Measurements from ENCODE around the gene KCNMB2. TPM values are rescaled to one million over a fixed set of nuclear protein-coding genes. Genes with fewer than 3 reads are reported as not detected.

KCNMB2 gene
- total and polyA plus RNA-seq, 2 experiments from 2014 or later, result not detected

DNA sequence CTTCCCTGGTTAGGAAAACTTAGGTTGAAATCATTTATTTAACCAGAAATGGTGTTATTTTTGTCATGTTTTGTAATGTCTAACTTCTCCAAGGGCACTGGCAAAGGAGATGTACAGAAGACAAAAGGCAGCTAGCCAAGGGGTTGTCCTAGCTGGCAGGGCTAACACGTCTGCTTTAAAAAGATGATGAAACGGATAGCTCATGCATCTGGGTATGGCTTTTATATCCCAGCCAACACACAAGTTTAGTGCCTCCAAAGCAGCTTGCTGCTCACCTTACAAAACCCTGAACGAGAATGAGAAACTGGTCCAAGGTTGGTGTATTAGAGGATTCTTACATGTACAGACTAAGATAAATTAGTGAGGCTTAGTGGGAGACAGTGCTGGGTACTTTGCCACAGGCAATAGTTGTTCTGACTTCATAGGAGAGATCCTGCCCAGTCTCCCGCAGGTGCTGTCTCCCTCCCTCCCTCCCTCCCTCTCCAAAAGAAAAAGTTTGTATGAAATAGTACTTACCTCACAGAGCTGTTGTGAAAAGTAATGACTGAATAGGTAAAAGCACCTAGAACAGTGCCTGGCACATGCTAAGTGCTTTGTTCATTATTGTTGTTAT is 47.8 kb downstream of the KCNMB2 start:
- no peaks in the 10 kb centered on the region for H3K79me2 ChIP-seq (ENCODE audit: insufficient read depth)
- no peaks in the 10 kb centered on the region for H4K20me1 ChIP-seq (ENCODE audit: insufficient read depth)
- TF ChIP-seq EZH2phosphoT487 (IDR thresholded peaks at IDR 0.05; ENCODE audit: insufficient read depth, low read depth), result no peak
- TF ChIP-seq EZH2 (IDR thresholded peaks at IDR 0.05; ENCODE audit: insufficient read depth, poor library complexity, severe bottlenecking), result no peak
- H3K27me3 ChIP-seq (replicated peaks; ENCODE audit: insufficient read depth), result no peaks in the 10 kb centered on the region
- no peaks in the 10 kb centered on the region for H3K9me3 ChIP-seq (ENCODE audit: low read depth)
- no peak overlapping the region for H3K4me3 ChIP-seq
- no peak overlapping the region for H3K27ac ChIP-seq
- in situ Hi-C loops (cut with MboI), result no loop called here
- WGBS, 2 experiments (ENCODE audit: low coverage in 1 of 2, low lambda C conversion rate in 2 of 2, missing lambda C conversion rate in 2 of 2), result 1 to 3% methylated on average over 4 of the region's 4 CpGs
- no peak overlapping the region for H3K4me2 ChIP-seq (ENCODE audit: unreplicated experiment)
- H3K4me1 ChIP-seq (ENCODE audit: insufficient read depth), result no peaks in the 10 kb centered on the region
- no peak overlapping the region for H2AFZ ChIP-seq
- H3F3A ChIP-seq (ENCODE audit: insufficient read depth), result no peaks in the 10 kb centered on the region
- H3K36me3 ChIP-seq (ENCODE audit: low read depth), result no peaks in the 10 kb centered on the region
- H3K9me2 ChIP-seq (ENCODE audit: insufficient read depth), result no peaks in the 10 kb centered on the region
- DNase-seq, result no peak
- H3K9ac ChIP-seq, result no peak overlapping the region

DNA sequence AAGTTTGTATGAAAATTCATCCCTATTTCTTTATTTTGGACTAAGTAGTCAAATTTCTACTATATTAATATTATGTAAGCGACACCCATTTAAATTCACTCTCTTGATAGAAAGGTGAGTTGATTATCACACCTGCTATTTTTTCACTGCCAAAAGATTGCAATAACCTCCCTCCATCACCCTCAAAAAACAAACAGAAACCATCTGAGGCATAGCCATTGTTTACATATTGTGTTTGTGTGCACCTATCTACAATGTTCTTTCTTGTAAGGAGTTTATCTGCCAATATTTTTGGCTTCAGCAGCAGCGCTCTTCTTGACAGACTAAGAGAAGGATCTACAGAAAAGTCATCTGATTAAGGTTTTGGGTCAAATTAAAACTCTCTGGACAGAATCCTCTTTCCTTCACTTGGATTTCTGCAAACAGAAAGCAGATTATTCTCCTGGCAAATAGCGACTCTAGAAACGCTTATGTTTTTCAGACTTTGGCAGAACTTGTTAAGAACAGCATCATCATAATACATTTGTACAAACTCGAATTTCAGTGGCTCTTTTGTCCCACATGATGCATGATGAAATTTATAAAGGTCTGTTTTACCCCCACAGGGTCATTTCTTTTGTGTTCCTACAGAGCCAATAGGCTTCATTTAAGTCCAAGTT is 48.6 kb downstream of the KCNMB2 start:
- DNase-seq, result no peak
- Histone ChIP-seq H3K4me1 (ENCODE audit: insufficient read depth) (no peaks in the 10 kb centered on the region), H3K27me3 (replicated peaks; ENCODE audit: insufficient read depth) (no peaks in the 10 kb centered on the region), H3K27ac (no peak overlapping the region), H3K9me3 (ENCODE audit: low read depth) (no peaks in the 10 kb centered on the region), H3F3A (ENCODE audit: insufficient read depth) (no peaks in the 10 kb centered on the region), H2AFZ (no peak overlapping the region), H3K4me2 (ENCODE audit: unreplicated experiment) (no peak overlapping the region), H3K36me3 (ENCODE audit: low read depth) (no peaks in the 10 kb centered on the region), H3K4me3 (no peak overlapping the region), H4K20me1 (ENCODE audit: insufficient read depth) (no peaks in the 10 kb centered on the region), H3K79me2 (ENCODE audit: insufficient read depth) (no peaks in the 10 kb centered on the region), H3K9me2 (ENCODE audit: insufficient read depth) (no peaks in the 10 kb centered on the region), H3K9ac (no peak overlapping the region)
- TF ChIP-seq EZH2phosphoT487 (IDR thresholded peaks at IDR 0.05; ENCODE audit: insufficient read depth, low read depth) (no peak), EZH2 (IDR thresholded peaks at IDR 0.05; ENCODE audit: insufficient read depth, poor library complexity, severe bottlenecking) (no peak)
- in situ Hi-C loops (cut with MboI), result no loop called here
- WGBS, 2 experiments (ENCODE audit: low coverage in 1 of 2, low lambda C conversion rate in 2 of 2, missing lambda C conversion rate in 2 of 2), result 10 to 14% methylated on average over 5 of the region's 5 CpGs

DNA sequence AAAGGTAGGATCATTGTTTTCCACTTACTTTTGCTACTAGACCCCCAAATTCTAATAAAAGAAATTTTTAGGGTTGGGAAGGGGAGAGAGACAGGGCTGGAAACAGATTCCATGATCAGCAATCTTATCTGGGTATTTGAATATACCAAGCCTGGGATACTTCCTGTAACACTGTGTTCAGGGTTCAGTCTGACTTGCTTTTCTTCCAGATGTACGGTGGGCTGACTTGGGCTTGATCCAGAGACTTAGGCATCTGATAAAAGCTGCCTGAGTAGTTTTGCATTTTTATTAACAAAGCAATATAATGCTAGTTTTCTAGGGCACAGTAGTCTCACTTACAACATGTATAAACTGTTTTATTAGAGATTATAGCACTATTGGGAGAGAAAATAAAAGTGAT is 49.2 kb downstream of the KCNMB2 start:
- TF ChIP-seq EZH2phosphoT487 (IDR thresholded peaks at IDR 0.05; ENCODE audit: insufficient read depth, low read depth), result no peak
- TF ChIP-seq EZH2 (IDR thresholded peaks at IDR 0.05; ENCODE audit: insufficient read depth, poor library complexity, severe bottlenecking), result no peak
- H2AFZ ChIP-seq, result no peak overlapping the region
- no peaks in the 10 kb centered on the region for H3K27me3 ChIP-seq (replicated peaks; ENCODE audit: insufficient read depth)
- H3K4me2 ChIP-seq (ENCODE audit: unreplicated experiment), result no peak overlapping the region
- no peaks in the 10 kb centered on the region for H3K9me2 ChIP-seq (ENCODE audit: insufficient read depth)
- DNase-seq, result no peak
- WGBS, 2 experiments (ENCODE audit: low coverage in 1 of 2, low lambda C conversion rate in 2 of 2, missing lambda C conversion rate in 2 of 2), result 0 to 6% methylated on average over 1 of the region's 1 CpG
- H3K4me1 ChIP-seq (ENCODE audit: insufficient read depth), result no peaks in the 10 kb centered on the region
- H3K9me3 ChIP-seq (ENCODE audit: low read depth), result no peaks in the 10 kb centered on the region
- H3F3A ChIP-seq (ENCODE audit: insufficient read depth), result no peaks in the 10 kb centered on the region
- H3K27ac ChIP-seq, result no peak overlapping the region
- H3K36me3 ChIP-seq (ENCODE audit: low read depth), result no peaks in the 10 kb centered on the region
- H3K79me2 ChIP-seq (ENCODE audit: insufficient read depth), result no peaks in the 10 kb centered on the region
- no peak overlapping the region for H3K4me3 ChIP-seq
- no peak overlapping the region for H3K9ac ChIP-seq
- no peaks in the 10 kb centered on the region for H4K20me1 ChIP-seq (ENCODE audit: insufficient read depth)
- in situ Hi-C loops (cut with MboI), result no loop called here

DNA sequence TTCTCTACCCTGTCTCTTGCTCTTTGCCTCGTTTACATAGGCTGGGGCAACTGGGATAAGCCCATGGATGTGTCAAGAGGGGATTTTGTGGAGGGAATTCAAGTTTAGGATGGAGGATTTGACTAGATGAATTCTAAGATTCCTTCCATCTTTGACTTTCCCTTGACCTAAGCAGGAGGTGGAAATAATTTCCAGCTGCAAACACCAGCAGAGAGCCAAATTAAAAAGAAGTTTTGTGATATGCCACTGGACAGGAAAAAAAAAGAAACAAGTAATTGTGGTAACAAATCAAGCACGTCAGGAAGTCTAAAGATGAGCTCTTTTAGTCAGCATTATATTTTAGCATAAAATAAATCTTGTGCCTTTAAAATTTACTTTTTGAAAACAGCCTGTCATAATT is 49.8 kb downstream of the KCNMB2 start:
- Histone ChIP-seq H3K9ac (no peak overlapping the region), H3K9me2 (ENCODE audit: insufficient read depth) (no peaks in the 10 kb centered on the region), H4K20me1 (ENCODE audit: insufficient read depth) (no peaks in the 10 kb centered on the region), H3K4me1 (ENCODE audit: insufficient read depth) (no peaks in the 10 kb centered on the region), H3F3A (ENCODE audit: insufficient read depth) (no peaks in the 10 kb centered on the region), H3K4me3 (no peak overlapping the region), H3K79me2 (ENCODE audit: insufficient read depth) (no peaks in the 10 kb centered on the region), H3K27ac (no peak overlapping the region), H3K4me2 (ENCODE audit: unreplicated experiment) (no peak overlapping the region), H3K27me3 (replicated peaks; ENCODE audit: insufficient read depth) (no peaks in the 10 kb centered on the region), H3K36me3 (ENCODE audit: low read depth) (no peaks in the 10 kb centered on the region), H3K9me3 (ENCODE audit: low read depth) (no peaks in the 10 kb centered on the region), H2AFZ (no peak overlapping the region)
- in situ Hi-C loops (cut with MboI), result no loop called here
- TF ChIP-seq EZH2 (IDR thresholded peaks at IDR 0.05; ENCODE audit: insufficient read depth, poor library complexity, severe bottlenecking), result no peak
- TF ChIP-seq EZH2phosphoT487 (IDR thresholded peaks at IDR 0.05; ENCODE audit: insufficient read depth, low read depth), result no peak
- no peak for DNase-seq
- WGBS, 2 experiments (ENCODE audit: low coverage in 1 of 2, low lambda C conversion rate in 2 of 2, missing lambda C conversion rate in 2 of 2), result 0 to 1% methylated on average over 2 of the region's 2 CpGs

Data from GM23248 (cell line).